CD4-positive, alpha-beta T cell treated with Interferon gamma for 1 hour (primary cell): Measurements from ENCODE around the gene MYO1G.
A peak's percentile ranks its signal among the peaks of the same experiment; 100 is the strongest.

Source experiments
- DNase-seq: peaks from one replicate; pipeline ENCODE4 v3.0.0-alpha.2; 2020

Gene MYO1G

GRCh38 chr7:44965937-44966730, 12.7 kb downstream of the MYO1G start:
- no peak for DNase-seq

GRCh38 chr7:44965441-44965903, 13.3 kb downstream of the MYO1G start:
- no peak for DNase-seq

- no peak for DNase-seq
Measured at GRCh38 chr7:44964831-44965440, 13.9 kb downstream of the MYO1G start.

GRCh38 chr7:44964384-44964830, 14.4 kb downstream of the MYO1G start:
- DNase-seq = no peak

- DNase-seq = no peak
Measured at GRCh38 chr7:44963364-44964290, 15.2 kb downstream of the MYO1G start.

- DNase-seq = no peak
Measured at GRCh38 chr7:44962483-44963251, 16.1 kb downstream of the MYO1G start.

- DNase-seq = no peak
Measured at GRCh38 chr7:44961844-44962482, 16.9 kb downstream of the MYO1G start.

- DNase-seq = no peak
Measured at GRCh38 chr7:44960011-44960580, 18.7 kb downstream of the MYO1G start.

- peak; percentile 74 for DNase-seq
Measured at GRCh38 chr7:44959433-44959951, 19.3 kb downstream of the MYO1G start.

GRCh38 chr7:44958645-44959344, 20.0 kb downstream of the MYO1G start:
- no peak for DNase-seq

- DNase-seq = no peak
Measured at GRCh38 chr7:44956157-44956766, 22.6 kb downstream of the MYO1G start.

- no peak for DNase-seq
Measured at GRCh38 chr7:44955733-44956132, 23.1 kb downstream of the MYO1G start.

- DNase-seq = no peak
Measured at GRCh38 chr7:44953156-44953555, 25.7 kb downstream of the MYO1G start.

- no peak for DNase-seq
Measured at GRCh38 chr7:44949303-44949702, 29.5 kb downstream of the MYO1G start.

- no peak for DNase-seq
Measured at GRCh38 chr7:44945479-44945878, 33.3 kb downstream of the MYO1G start.

GRCh38 chr7:44944821-44945220, 34.0 kb downstream of the MYO1G start:
- DNase-seq = no peak

GRCh38 chr7:44943631-44944030, 35.2 kb downstream of the MYO1G start:
- no peak for DNase-seq

- no peak for DNase-seq
Measured at GRCh38 chr7:44937426-44937825, 41.4 kb downstream of the MYO1G start.

GRCh38 chr7:44936322-44936721, 42.5 kb downstream of the MYO1G start:
- DNase-seq = no peak

- DNase-seq = no peak
Measured at GRCh38 chr7:44935583-44935982, 43.2 kb downstream of the MYO1G start.
